GM12872 (cell line): ENCODE measurements around the gene TCHHL1.

Source experiments
- CTCF ChIP-seq: IDR thresholded peaks from 3 replicates; pipeline ENCODE4 v1.5.1; 2011; ENCODE audit warnings: low read depth, mild to moderate bottlenecking, low read length, moderate library complexity; ENCODE audit not compliant: insufficient read depth

The TCHHL1 gene

GRCh38 chr1:152052606-152053005 lies 36.3 kb downstream of the TCHHL1 start:
- TF ChIP-seq CTCF: peak; percentile 87

- TF ChIP-seq CTCF: no peak
These were observed 37.8 kb downstream of the TCHHL1 start for GRCh38 chr1:152050886-152051675.

GRCh38 chr1:152049291-152050083 lies 39.4 kb downstream of the TCHHL1 start:
- no peak for TF ChIP-seq CTCF

- no peak for TF ChIP-seq CTCF
These were observed 40.4 kb downstream of the TCHHL1 start for GRCh38 chr1:152048416-152049009.

- TF ChIP-seq CTCF: peak; percentile 80
These were observed 41.0 kb downstream of the TCHHL1 start for GRCh38 chr1:152047730-152048415.

- TF ChIP-seq CTCF: no peak
These were observed 41.5 kb downstream of the TCHHL1 start for GRCh38 chr1:152047413-152047729.

GRCh38 chr1:152044386-152044785 lies 44.5 kb downstream of the TCHHL1 start:
- TF ChIP-seq CTCF: no peak
